ENCODE measurements around the gene ELF4. TPM values are rescaled to one million over a fixed set of nuclear protein-coding genes. Genes with fewer than 3 reads are reported as not detected.

Gene ELF4
- polyA plus RNA-seq, 1 donor from 2014 or later, result not detected

DNA sequence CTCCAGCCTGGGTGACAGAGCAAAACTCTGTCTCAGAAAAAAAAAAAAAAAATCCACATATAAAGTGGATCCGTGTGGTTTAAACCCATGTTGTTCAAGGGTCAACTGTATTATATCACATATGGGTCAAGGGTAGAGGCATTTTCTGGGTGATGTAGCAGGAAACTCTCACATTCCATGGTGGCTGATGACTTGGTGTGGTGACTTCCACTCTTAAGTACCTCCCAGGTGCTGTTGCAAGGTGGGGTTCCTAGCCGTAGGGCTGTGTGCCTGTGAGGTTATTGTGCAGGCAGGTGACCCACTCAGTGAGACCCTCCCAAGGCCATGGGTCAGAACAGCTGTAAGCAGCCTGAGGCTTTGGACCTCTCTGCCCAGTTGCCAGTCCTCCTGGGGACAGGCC is 17.0 kb downstream of the ELF4 start:
- Histone ChIP-seq H3K79me2 (replicated peaks; ENCODE audit: insufficient read depth, low read length) (no peaks in the 10 kb centered on the region), H3K27me3 (ENCODE audit: insufficient read depth, low read depth, low read length) (no peaks in the 10 kb centered on the region), H3K4me2 (ENCODE audit: low read length) (no peak overlapping the region), H3K4me3 (ENCODE audit: low read length) (no peak overlapping the region), H3K9ac (ENCODE audit: low read length) (no peak overlapping the region), H2AFZ (ENCODE audit: low read depth, low read length) (no peak overlapping the region), H4K20me1 (ENCODE audit: insufficient read depth) (no peaks in the 10 kb centered on the region), H3K9me3 (ENCODE audit: low read length) (no peaks in the 10 kb centered on the region), H3K27ac (ENCODE audit: low read length) (no peak overlapping the region), H3F3A (ENCODE audit: insufficient read depth, low read length, poor library complexity, severe bottlenecking) (no peaks in the 10 kb centered on the region), H3K9me2 (ENCODE audit: insufficient read depth, low read length) (no peaks in the 10 kb centered on the region), H3K36me3 (ENCODE audit: insufficient read depth, low read length) (no peaks in the 10 kb centered on the region)
- TF ChIP-seq, protein P1, sequence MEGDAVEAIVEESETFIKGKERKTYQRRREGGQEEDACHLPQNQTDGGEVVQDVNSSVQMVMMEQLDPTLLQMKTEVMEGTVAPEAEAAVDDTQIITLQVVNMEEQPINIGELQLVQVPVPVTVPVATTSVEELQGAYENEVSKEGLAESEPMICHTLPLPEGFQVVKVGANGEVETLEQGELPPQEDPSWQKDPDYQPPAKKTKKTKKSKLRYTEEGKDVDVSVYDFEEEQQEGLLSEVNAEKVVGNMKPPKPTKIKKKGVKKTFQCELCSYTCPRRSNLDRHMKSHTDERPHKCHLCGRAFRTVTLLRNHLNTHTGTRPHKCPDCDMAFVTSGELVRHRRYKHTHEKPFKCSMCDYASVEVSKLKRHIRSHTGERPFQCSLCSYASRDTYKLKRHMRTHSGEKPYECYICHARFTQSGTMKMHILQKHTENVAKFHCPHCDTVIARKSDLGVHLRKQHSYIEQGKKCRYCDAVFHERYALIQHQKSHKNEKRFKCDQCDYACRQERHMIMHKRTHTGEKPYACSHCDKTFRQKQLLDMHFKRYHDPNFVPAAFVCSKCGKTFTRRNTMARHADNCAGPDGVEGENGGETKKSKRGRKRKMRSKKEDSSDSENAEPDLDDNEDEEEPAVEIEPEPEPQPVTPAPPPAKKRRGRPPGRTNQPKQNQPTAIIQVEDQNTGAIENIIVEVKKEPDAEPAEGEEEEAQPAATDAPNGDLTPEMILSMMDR (IDR thresholded peaks at IDR 0.05; ENCODE audit: poor library complexity, severe bottlenecking), result no peak
- TF ChIP-seq TAF1 (IDR thresholded peaks at IDR 0.05; ENCODE audit: low read depth), result no peak
- no peak for TF ChIP-seq POLR2AphosphoS5 (IDR thresholded peaks at IDR 0.05)
- TF ChIP-seq RAD21 (conservative IDR thresholded peaks at IDR 0.05), result no peak
- TF ChIP-seq EZH2 (IDR thresholded peaks at IDR 0.05; ENCODE audit: borderline replicate concordance, insufficient read depth, low read length, poor library complexity, severe bottlenecking), result no peak
- TF ChIP-seq SMC3 (conservative IDR thresholded peaks at IDR 0.05; ENCODE audit: poor library complexity), result no peak
- TF ChIP-seq, protein P2, sequence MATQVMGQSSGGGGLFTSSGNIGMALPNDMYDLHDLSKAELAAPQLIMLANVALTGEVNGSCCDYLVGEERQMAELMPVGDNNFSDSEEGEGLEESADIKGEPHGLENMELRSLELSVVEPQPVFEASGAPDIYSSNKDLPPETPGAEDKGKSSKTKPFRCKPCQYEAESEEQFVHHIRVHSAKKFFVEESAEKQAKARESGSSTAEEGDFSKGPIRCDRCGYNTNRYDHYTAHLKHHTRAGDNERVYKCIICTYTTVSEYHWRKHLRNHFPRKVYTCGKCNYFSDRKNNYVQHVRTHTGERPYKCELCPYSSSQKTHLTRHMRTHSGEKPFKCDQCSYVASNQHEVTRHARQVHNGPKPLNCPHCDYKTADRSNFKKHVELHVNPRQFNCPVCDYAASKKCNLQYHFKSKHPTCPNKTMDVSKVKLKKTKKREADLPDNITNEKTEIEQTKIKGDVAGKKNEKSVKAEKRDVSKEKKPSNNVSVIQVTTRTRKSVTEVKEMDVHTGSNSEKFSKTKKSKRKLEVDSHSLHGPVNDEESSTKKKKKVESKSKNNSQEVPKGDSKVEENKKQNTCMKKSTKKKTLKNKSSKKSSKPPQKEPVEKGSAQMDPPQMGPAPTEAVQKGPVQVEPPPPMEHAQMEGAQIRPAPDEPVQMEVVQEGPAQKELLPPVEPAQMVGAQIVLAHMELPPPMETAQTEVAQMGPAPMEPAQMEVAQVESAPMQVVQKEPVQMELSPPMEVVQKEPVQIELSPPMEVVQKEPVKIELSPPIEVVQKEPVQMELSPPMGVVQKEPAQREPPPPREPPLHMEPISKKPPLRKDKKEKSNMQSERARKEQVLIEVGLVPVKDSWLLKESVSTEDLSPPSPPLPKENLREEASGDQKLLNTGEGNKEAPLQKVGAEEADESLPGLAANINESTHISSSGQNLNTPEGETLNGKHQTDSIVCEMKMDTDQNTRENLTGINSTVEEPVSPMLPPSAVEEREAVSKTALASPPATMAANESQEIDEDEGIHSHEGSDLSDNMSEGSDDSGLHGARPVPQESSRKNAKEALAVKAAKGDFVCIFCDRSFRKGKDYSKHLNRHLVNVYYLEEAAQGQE (IDR thresholded peaks at IDR 0.05; ENCODE audit: borderline replicate concordance), result no peak
- no peak for TF ChIP-seq MXI1 (conservative IDR thresholded peaks at IDR 0.05; ENCODE audit: poor library complexity, severe bottlenecking)
- no peak for TF ChIP-seq EP300 (conservative IDR thresholded peaks at IDR 0.05; ENCODE audit: poor library complexity, severe bottlenecking)

DNA sequence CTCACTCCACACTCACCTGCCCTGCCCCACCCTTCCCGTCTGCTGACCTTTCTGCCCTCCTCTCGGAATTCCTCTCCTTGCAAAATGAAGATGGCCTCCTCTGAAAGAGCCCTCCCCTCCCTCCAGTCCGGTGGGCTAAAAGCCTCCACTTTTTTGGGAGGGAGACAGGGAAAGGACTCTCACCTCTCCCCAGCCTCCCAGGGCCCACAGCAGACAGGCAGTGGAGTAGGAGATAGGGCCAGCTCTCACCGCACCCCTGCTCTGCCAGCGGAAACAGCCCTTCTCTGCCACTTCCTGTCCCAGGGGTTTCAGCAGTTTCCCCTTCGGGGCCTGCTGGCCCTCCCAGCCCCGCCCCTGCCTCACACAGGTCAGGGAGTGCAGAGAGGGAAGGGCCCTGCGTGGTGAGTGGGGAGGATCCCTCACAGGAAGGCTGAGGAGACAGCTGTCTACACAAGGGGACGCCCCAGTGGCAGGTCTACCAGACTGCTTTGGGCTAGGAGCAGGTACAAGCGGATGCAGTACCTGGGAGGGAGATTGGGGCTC is 18.2 kb downstream of the ELF4 start:
- Histone ChIP-seq H3F3A (ENCODE audit: insufficient read depth, low read length, poor library complexity, severe bottlenecking) (no peaks in the 10 kb centered on the region), H3K36me3 (ENCODE audit: insufficient read depth, low read length) (no peaks in the 10 kb centered on the region), H3K9me3 (ENCODE audit: low read length) (no peaks in the 10 kb centered on the region), H4K20me1 (ENCODE audit: insufficient read depth) (no peaks in the 10 kb centered on the region), H3K9ac (ENCODE audit: low read length) (no peak overlapping the region), H3K4me2 (ENCODE audit: low read length) (no peak overlapping the region), H3K27me3 (ENCODE audit: insufficient read depth, low read depth, low read length) (no peaks in the 10 kb centered on the region), H3K27ac (ENCODE audit: low read length) (no peak overlapping the region), H3K9me2 (ENCODE audit: insufficient read depth, low read length) (no peaks in the 10 kb centered on the region), H3K79me2 (replicated peaks; ENCODE audit: insufficient read depth, low read length) (no peaks in the 10 kb centered on the region), H3K4me3 (ENCODE audit: low read length) (no peak overlapping the region), H2AFZ (ENCODE audit: low read depth, low read length) (no peak overlapping the region)
- TF ChIP-seq, protein P2 (IDR thresholded peaks at IDR 0.05; ENCODE audit: borderline replicate concordance), result no peak
- TF ChIP-seq RAD21 (conservative IDR thresholded peaks at IDR 0.05), result no peak
- no peak for TF ChIP-seq SMC3 (conservative IDR thresholded peaks at IDR 0.05; ENCODE audit: poor library complexity)
- TF ChIP-seq, protein P1 (IDR thresholded peaks at IDR 0.05; ENCODE audit: poor library complexity, severe bottlenecking), result no peak
- TF ChIP-seq EP300 (conservative IDR thresholded peaks at IDR 0.05; ENCODE audit: poor library complexity, severe bottlenecking), result no peak
- TF ChIP-seq TAF1 (IDR thresholded peaks at IDR 0.05; ENCODE audit: low read depth), result no peak
- TF ChIP-seq MXI1 (conservative IDR thresholded peaks at IDR 0.05; ENCODE audit: poor library complexity, severe bottlenecking), result no peak
- no peak for TF ChIP-seq POLR2AphosphoS5 (IDR thresholded peaks at IDR 0.05)
- TF ChIP-seq EZH2 (IDR thresholded peaks at IDR 0.05; ENCODE audit: borderline replicate concordance, insufficient read depth, low read length, poor library complexity, severe bottlenecking), result no peak

Data from neural cell (in vitro differentiated cells).